Measurements from ENCODE around the gene HARBI1.
"Not testable (repeated sequence)": the region's sequence is repeated elsewhere in the genome, so short reads cannot be mapped to it uniquely, and the experiment has no call there.

The HARBI1 gene

GRCh38 chr11:46597155-46597554 lies 19.9 kb downstream of the HARBI1 start:
- DNase-seq (ENCODE audit: low spot score) = no peak

GRCh38 chr11:46594785-46595184 lies 22.2 kb downstream of the HARBI1 start:
- no peak for DNase-seq (ENCODE audit: low spot score)

- DNase-seq (ENCODE audit: low spot score) = no peak
Measured at GRCh38 chr11:46594374-46594700, 22.7 kb downstream of the HARBI1 start.

GRCh38 chr11:46593550-46594373 lies 23.3 kb downstream of the HARBI1 start, which contains the start of gene AMBRA1:
TSS of gene AMBRA1 (minus strand) at chr11:46594023. CDS start at chr11:46548380, 45,643 bp downstream.
- DNase-seq (ENCODE audit: low spot score) = peak; percentile 78

- no peak for DNase-seq (ENCODE audit: low spot score)
Measured at GRCh38 chr11:46590740-46591605, 26.1 kb downstream of the HARBI1 start.

GRCh38 chr11:46588915-46589314 lies 28.1 kb downstream of the HARBI1 start:
- no peak for DNase-seq (ENCODE audit: low spot score)

- DNase-seq (ENCODE audit: low spot score) = no peak
Measured at GRCh38 chr11:46588131-46588530, 28.9 kb downstream of the HARBI1 start.

GRCh38 chr11:46583513-46583912 lies 33.5 kb downstream of the HARBI1 start:
- DNase-seq (ENCODE audit: low spot score) = not testable (repeated sequence)

- no peak for DNase-seq (ENCODE audit: low spot score)
Measured at GRCh38 chr11:46582588-46582987, 34.4 kb downstream of the HARBI1 start.

GRCh38 chr11:46577058-46577457 lies 40.0 kb downstream of the HARBI1 start:
- no peak for DNase-seq (ENCODE audit: low spot score)

- no peak for DNase-seq (ENCODE audit: low spot score)
Measured at GRCh38 chr11:46574656-46575055, 42.4 kb downstream of the HARBI1 start.

GRCh38 chr11:46570790-46571398 lies 46.1 kb downstream of the HARBI1 start:
- no peak for DNase-seq (ENCODE audit: low spot score)

- no peak for DNase-seq (ENCODE audit: low spot score)
Measured at GRCh38 chr11:46565232-46565840, 51.7 kb downstream of the HARBI1 start.

GRCh38 chr11:46564459-46564858 lies 52.6 kb downstream of the HARBI1 start:
- no peak for DNase-seq (ENCODE audit: low spot score)

GRCh38 chr11:46562527-46562926 lies 54.5 kb downstream of the HARBI1 start:
- no peak for DNase-seq (ENCODE audit: low spot score)

GRCh38 chr11:46560300-46560991 lies 56.6 kb downstream of the HARBI1 start:
- DNase-seq (ENCODE audit: low spot score) = peak; percentile 29

- DNase-seq (ENCODE audit: low spot score) = no peak
Measured at GRCh38 chr11:46559815-46560214, 57.2 kb downstream of the HARBI1 start.

- DNase-seq (ENCODE audit: low spot score) = no peak
Measured at GRCh38 chr11:46557684-46558151, 59.3 kb downstream of the HARBI1 start.

GRCh38 chr11:46555267-46556054 lies 61.6 kb downstream of the HARBI1 start:
- DNase-seq (ENCODE audit: low spot score) = no peak
